HG03045 (cell line): Measurements from ENCODE around the gene DOCK9.
"Not testable (repeated sequence)": the region's sequence is repeated elsewhere in the genome, so short reads cannot be mapped to it uniquely, and the experiment has no call there.

Experiments used
- ATAC-seq: cut with Tn5 transposase; IDR thresholded peaks from one replicate; pipeline ENCODE4 v1.9.1; 2021; ENCODE audit warnings: mild to moderate bottlenecking, moderate library complexity; ENCODE audit not compliant: unreplicated experiment

The DOCK9 gene

GRCh38 chr13:98781045-98781444, 196.8 kb downstream of the DOCK9 start:
- ATAC-seq = no peak

- ATAC-seq = no peak
Measured at GRCh38 chr13:98780451-98780850, 197.4 kb downstream of the DOCK9 start.

GRCh38 chr13:98779695-98780094, 198.2 kb downstream of the DOCK9 start:
- no peak for ATAC-seq

- no peak for ATAC-seq
Measured at GRCh38 chr13:98778749-98779148, 199.1 kb downstream of the DOCK9 start.

GRCh38 chr13:98776644-98777043, 201.2 kb downstream of the DOCK9 start:
- ATAC-seq = no peak

- no peak for ATAC-seq
Measured at GRCh38 chr13:98775844-98776598, 201.8 kb downstream of the DOCK9 start.

GRCh38 chr13:98775386-98775785, 202.5 kb downstream of the DOCK9 start:
- ATAC-seq = no peak

- no peak for ATAC-seq
Measured at GRCh38 chr13:98774776-98775175, 203.1 kb downstream of the DOCK9 start.

- ATAC-seq = no peak
Measured at GRCh38 chr13:98773921-98774320, 203.9 kb downstream of the DOCK9 start.

- ATAC-seq = no peak
Measured at GRCh38 chr13:98772794-98773452, 204.9 kb downstream of the DOCK9 start.

- no peak for ATAC-seq
Measured at GRCh38 chr13:98771838-98772611, 205.8 kb downstream of the DOCK9 start.

GRCh38 chr13:98769736-98770135, 208.1 kb downstream of the DOCK9 start:
- ATAC-seq = no peak

- no peak for ATAC-seq
Measured at GRCh38 chr13:98768522-98768921, 209.3 kb downstream of the DOCK9 start.

- ATAC-seq = no peak
Measured at GRCh38 chr13:98766697-98767096, 211.2 kb downstream of the DOCK9 start.

GRCh38 chr13:98765996-98766519, 211.8 kb downstream of the DOCK9 start:
- ATAC-seq = no peak

- ATAC-seq = no peak
Measured at GRCh38 chr13:98761986-98762616, 215.8 kb downstream of the DOCK9 start.

GRCh38 chr13:98761126-98761985, 216.5 kb downstream of the DOCK9 start:
- no peak for ATAC-seq

- no peak for ATAC-seq
Measured at GRCh38 chr13:98755729-98756128, 222.1 kb downstream of the DOCK9 start.

GRCh38 chr13:98755116-98755515, 222.7 kb downstream of the DOCK9 start:
- no peak for ATAC-seq

- ATAC-seq = not testable (repeated sequence)
Measured at GRCh38 chr13:98754468-98754867, 223.4 kb downstream of the DOCK9 start.
